Adrenal gland (tissue), 5 donors: Measurements from ENCODE around the gene ETV6.

Experiments
- POLR2A ChIP-seq, 2 donors: fragments of 450-650 bp; IDR thresholded peaks; one replicate each; pipeline ENCODE4 v1.6.1; 2017; ENCODE audit warnings: antibody characterized with exemption in 2 of 2, mild to moderate bottlenecking in 2 of 2, moderate library complexity in 1 of 2
- TF ChIP-seq, protein P1 (sequence below), 6 experiments: fragments of 450-650 bp in 4 of 6; fragments of 200-600 bp in 2 of 6; sonication (generic) in 1 of 6; IDR thresholded peaks; 1 replicate in 5 of 6; 2 replicates in 1 of 6; pipeline versions ENCODE4 v1.5.1 to v1.8.0; 2016 to 2021; ENCODE audit warnings: antibody characterized with exemption in 6 of 6, mild to moderate bottlenecking in 2 of 6, moderate library complexity in 1 of 6
- donor health status: DM: no; HTN: no; CAD: no.

- no peak for TF ChIP-seq POLR2A (IDR thresholded peaks at IDR 0.05)
- TF ChIP-seq, protein P1, sequence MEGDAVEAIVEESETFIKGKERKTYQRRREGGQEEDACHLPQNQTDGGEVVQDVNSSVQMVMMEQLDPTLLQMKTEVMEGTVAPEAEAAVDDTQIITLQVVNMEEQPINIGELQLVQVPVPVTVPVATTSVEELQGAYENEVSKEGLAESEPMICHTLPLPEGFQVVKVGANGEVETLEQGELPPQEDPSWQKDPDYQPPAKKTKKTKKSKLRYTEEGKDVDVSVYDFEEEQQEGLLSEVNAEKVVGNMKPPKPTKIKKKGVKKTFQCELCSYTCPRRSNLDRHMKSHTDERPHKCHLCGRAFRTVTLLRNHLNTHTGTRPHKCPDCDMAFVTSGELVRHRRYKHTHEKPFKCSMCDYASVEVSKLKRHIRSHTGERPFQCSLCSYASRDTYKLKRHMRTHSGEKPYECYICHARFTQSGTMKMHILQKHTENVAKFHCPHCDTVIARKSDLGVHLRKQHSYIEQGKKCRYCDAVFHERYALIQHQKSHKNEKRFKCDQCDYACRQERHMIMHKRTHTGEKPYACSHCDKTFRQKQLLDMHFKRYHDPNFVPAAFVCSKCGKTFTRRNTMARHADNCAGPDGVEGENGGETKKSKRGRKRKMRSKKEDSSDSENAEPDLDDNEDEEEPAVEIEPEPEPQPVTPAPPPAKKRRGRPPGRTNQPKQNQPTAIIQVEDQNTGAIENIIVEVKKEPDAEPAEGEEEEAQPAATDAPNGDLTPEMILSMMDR (IDR thresholded peaks at IDR 0.05) = no peak
These were observed 184.8 kb downstream of the ETV6 start for GRCh38 chr12:11834104-11834812.
